ENCODE data around the gene SSRP1.

Gene SSRP1, protein sequence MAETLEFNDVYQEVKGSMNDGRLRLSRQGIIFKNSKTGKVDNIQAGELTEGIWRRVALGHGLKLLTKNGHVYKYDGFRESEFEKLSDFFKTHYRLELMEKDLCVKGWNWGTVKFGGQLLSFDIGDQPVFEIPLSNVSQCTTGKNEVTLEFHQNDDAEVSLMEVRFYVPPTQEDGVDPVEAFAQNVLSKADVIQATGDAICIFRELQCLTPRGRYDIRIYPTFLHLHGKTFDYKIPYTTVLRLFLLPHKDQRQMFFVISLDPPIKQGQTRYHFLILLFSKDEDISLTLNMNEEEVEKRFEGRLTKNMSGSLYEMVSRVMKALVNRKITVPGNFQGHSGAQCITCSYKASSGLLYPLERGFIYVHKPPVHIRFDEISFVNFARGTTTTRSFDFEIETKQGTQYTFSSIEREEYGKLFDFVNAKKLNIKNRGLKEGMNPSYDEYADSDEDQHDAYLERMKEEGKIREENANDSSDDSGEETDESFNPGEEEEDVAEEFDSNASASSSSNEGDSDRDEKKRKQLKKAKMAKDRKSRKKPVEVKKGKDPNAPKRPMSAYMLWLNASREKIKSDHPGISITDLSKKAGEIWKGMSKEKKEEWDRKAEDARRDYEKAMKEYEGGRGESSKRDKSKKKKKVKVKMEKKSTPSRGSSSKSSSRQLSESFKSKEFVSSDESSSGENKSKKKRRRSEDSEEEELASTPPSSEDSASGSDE

DNA sequence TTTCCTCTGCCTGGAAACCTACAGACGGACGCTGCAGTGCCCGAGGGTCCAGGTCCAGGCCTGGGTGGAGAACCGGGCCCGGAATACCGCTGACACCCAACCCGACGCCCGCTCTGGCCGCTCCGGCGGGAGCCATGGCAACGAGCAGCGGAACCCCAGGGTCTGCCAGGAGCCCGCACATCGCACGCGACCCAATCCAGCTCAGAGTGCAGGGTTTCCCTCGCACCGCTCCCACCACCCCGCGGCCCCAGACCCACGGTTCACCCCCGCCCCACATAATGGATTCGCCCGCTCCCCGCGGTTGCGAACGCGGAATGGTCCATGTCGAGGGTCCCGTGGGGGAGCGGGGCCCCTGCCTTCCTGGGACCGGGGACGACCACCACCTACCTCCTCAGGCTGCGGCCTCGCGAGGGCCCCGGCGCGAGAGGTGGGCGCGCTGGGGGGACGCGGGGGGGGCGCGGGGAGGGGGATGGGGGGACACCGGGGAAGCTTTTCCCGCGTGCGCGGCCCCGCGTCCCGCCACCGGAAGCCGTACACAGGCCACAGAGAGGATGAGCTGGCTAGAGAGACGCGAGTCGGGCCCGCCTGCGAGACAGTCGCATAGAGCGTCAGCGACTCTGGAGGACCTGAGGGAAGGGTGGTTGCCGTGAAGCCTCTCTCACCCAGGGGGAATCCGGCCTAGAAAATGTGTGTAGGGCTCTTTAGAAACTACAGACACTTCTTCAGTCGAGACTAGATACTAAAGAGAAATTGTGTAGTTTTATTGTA is at the start of gene SSRP1:
TSS of gene SSRP1 (minus strand) at position 550 of the 768 bp plus-strand sequence. CDS start 771 bp downstream, outside the sequence.
- peaks cover 43% of the 10 kb centered on the region for H3K36me3 ChIP-seq (ENCODE audit: insufficient read depth, low read length)
- H3K4me1 ChIP-seq (ENCODE audit: insufficient read depth, low read length): peaks cover 47% of the 10 kb centered on the region
- H3K9me3 ChIP-seq (ENCODE audit: low read length): no peaks in the 10 kb centered on the region
- H3K4me3 ChIP-seq (ENCODE audit: low read length): peak within 1 kb of the TSS; percentile 93
- no peaks in the 10 kb centered on the region for H3K27me3 ChIP-seq (ENCODE audit: insufficient read depth, low read length)
- H2AFZ ChIP-seq (ENCODE audit: low read depth, low read length): peak within 1 kb of the TSS; percentile 60

GRCh38 chr11:57380975-57381374 is 45.3 kb upstream of the SSRP1 start, which contains the start of gene PRG3:
Gene PRG3, minus strand, starts transcription at chr11:57381150. Its CDS starts 442 bp downstream, at chr11:57380708.
- Histone ChIP-seq H3K4me1 (ENCODE audit: insufficient read depth, low read length) (no peaks in the 10 kb centered on the region), H3K27me3 (ENCODE audit: insufficient read depth, low read length) (peaks cover 2% of the 10 kb centered on the region), H3K9me3 (ENCODE audit: low read length) (no peaks in the 10 kb centered on the region), H3K4me3 (ENCODE audit: low read length) (no peak within 1 kb of the TSS), H2AFZ (ENCODE audit: low read depth, low read length) (no peak within 1 kb of the TSS), H3K36me3 (ENCODE audit: insufficient read depth, low read length) (no peaks in the 10 kb centered on the region)

GRCh38 chr11:57379732-57380131 is 44.0 kb upstream of the SSRP1 start:
- Histone ChIP-seq H3K27me3 (ENCODE audit: insufficient read depth, low read length) (no peaks in the 10 kb centered on the region), H3K4me1 (ENCODE audit: insufficient read depth, low read length) (no peaks in the 10 kb centered on the region), H3K36me3 (ENCODE audit: insufficient read depth, low read length) (no peaks in the 10 kb centered on the region), H2AFZ (ENCODE audit: low read depth, low read length) (no peak overlapping the region), H3K9me3 (ENCODE audit: low read length) (no peaks in the 10 kb centered on the region), H3K4me3 (ENCODE audit: low read length) (no peak overlapping the region)

- no peak overlapping the region for H3K4me3 ChIP-seq (ENCODE audit: low read length)
- no peaks in the 10 kb centered on the region for H3K4me1 ChIP-seq (ENCODE audit: insufficient read depth, low read length)
- peaks cover under 1% of the 10 kb centered on the region for H3K27me3 ChIP-seq (ENCODE audit: insufficient read depth, low read length)
- H3K9me3 ChIP-seq (ENCODE audit: low read length): no peaks in the 10 kb centered on the region
- no peaks in the 10 kb centered on the region for H3K36me3 ChIP-seq (ENCODE audit: insufficient read depth, low read length)
- no peak overlapping the region for H2AFZ ChIP-seq (ENCODE audit: low read depth, low read length)
Observed at GRCh38 chr11:57378186-57378585, 42.5 kb upstream of the SSRP1 start.

- Histone ChIP-seq H3K27me3 (ENCODE audit: insufficient read depth, low read length) (peaks cover 5% of the 10 kb centered on the region), H3K36me3 (ENCODE audit: insufficient read depth, low read length) (no peaks in the 10 kb centered on the region), H3K4me1 (ENCODE audit: insufficient read depth, low read length) (no peaks in the 10 kb centered on the region), H2AFZ (ENCODE audit: low read depth, low read length) (no peak overlapping the region), H3K4me3 (ENCODE audit: low read length) (no peak overlapping the region), H3K9me3 (ENCODE audit: low read length) (no peaks in the 10 kb centered on the region)
Observed at GRCh38 chr11:57377107-57377506, 41.4 kb upstream of the SSRP1 start.

DNA sequence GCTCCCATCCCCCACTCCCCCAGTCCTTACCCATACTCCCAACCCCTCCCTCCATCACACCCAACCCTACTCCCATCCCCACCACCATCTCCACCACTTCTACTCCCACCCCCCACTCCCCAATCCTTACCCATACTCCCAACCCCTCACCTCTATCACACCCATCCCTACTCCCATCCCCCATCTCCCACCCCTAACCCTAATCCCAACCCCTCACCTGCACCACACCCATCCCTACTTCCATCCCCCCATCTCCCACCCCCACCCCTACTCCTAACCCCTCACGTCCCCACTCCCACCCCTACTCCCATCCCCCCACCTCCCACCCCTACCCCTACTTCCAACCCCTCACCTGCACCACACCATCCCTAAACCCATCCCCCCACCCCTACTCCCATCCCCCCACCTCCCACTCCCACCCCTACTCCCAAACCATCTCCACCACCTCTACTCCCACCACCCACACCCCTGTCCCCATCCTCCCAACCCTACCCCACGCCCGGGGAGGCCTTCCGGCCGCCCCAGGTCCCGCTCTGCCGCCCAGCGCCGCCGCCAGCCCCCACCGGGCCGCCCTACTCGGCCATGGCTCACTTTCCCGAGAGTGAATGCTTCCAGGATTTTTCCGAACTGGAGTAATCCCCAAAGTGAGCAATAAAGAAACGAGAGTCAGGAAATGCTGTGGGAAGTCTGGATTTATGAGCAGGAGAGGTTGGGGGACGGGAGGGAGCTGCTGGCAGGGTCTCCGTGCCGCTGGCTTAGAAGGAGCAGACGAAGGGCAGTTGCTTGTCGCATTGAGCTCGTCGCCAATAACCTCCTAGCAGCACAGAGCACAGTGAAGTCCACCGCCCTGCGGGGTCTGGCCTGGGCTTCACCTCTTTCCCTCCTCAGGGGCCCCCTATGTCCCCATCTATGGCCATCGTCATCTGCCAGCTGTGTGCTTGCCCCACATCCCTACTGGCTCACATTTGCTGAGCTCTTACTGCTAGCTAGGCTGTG is 40.7 kb upstream of the SSRP1 start:
- no peaks in the 10 kb centered on the region for H3K4me1 ChIP-seq (ENCODE audit: insufficient read depth, low read length)
- H3K27me3 ChIP-seq (ENCODE audit: insufficient read depth, low read length): peaks cover 5% of the 10 kb centered on the region
- no peak overlapping the region for H2AFZ ChIP-seq (ENCODE audit: low read depth, low read length)
- H3K36me3 ChIP-seq (ENCODE audit: insufficient read depth, low read length): no peaks in the 10 kb centered on the region
- H3K4me3 ChIP-seq (ENCODE audit: low read length): no peak overlapping the region
- no peaks in the 10 kb centered on the region for H3K9me3 ChIP-seq (ENCODE audit: low read length)

DNA sequence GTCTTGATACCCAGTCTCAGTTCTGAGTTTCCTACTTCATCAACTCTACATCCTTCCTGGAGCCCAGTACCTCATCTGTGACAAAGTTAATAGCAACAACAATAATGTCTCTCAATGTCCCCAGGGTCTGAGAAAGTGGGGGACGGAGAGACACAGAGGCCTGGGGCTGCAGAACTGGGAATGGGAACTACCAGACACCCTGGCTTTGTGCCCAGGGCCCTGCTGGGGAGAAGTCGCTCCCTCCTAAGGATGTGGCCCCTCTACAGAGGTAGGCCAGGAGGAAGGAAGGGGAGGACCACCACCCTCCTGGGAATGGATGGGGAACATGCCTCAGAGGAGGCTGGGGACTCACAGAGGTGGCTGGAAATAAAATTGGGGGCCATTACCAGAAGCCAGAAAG is 39.8 kb upstream of the SSRP1 start:
- Histone ChIP-seq H3K4me1 (ENCODE audit: insufficient read depth, low read length) (no peaks in the 10 kb centered on the region), H3K4me3 (ENCODE audit: low read length) (no peak overlapping the region), H3K9me3 (ENCODE audit: low read length) (no peaks in the 10 kb centered on the region), H2AFZ (ENCODE audit: low read depth, low read length) (no peak overlapping the region), H3K36me3 (ENCODE audit: insufficient read depth, low read length) (no peaks in the 10 kb centered on the region), H3K27me3 (ENCODE audit: insufficient read depth, low read length) (peaks cover 5% of the 10 kb centered on the region)

- no peak overlapping the region for H3K4me3 ChIP-seq (ENCODE audit: low read length)
- no peak overlapping the region for H2AFZ ChIP-seq (ENCODE audit: low read depth, low read length)
- H3K4me1 ChIP-seq (ENCODE audit: insufficient read depth, low read length): no peaks in the 10 kb centered on the region
- H3K36me3 ChIP-seq (ENCODE audit: insufficient read depth, low read length): no peaks in the 10 kb centered on the region
- peaks cover 5% of the 10 kb centered on the region for H3K27me3 ChIP-seq (ENCODE audit: insufficient read depth, low read length)
- no peaks in the 10 kb centered on the region for H3K9me3 ChIP-seq (ENCODE audit: low read length)
Observed at GRCh38 chr11:57374966-57375365, 39.3 kb upstream of the SSRP1 start.

DNA sequence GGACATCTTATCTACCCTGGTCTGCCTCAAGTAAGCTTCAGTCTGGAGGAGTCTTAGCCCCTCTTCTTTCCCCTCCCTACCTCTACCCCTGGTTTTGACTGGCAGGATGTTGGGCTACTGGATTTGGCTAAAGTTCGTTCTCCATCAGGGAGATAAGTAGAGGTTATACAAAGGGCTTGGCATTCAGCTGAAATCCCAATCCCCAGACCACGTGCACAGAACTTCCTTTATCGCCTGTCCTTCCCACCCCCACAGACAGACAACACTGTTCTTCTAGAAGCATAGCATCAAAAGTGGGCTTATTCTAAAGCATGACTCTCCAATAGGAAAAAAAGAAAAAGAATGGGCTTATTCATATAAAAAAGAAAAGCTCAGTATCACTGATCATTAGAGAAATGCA is 37.5 kb upstream of the SSRP1 start:
- H3K27me3 ChIP-seq (ENCODE audit: insufficient read depth, low read length): peaks cover 5% of the 10 kb centered on the region

DNA sequence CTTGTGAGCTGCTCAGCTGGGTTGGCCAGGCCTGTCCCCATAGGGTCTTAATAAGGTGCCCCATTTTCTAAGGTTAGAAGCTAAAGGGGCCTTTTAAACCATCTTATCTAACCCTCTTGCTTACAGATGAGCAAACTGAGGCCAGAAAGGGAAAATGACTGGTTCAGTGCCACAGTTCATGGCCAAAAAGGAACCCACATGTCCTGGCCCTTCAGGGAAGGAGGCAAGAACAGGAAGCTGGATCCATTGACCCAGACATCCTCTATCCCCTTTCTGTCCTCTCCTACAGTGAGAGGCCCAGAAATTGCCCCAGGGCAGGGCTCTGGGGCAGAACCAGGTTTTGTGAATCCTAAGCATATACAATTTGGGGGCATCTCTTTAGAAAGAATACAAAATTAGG is 35.2 kb upstream of the SSRP1 start:
- peaks cover 5% of the 10 kb centered on the region for H3K27me3 ChIP-seq (ENCODE audit: insufficient read depth, low read length)
- H3K4me1 ChIP-seq (ENCODE audit: insufficient read depth, low read length): peaks cover under 1% of the 10 kb centered on the region
- no peak overlapping the region for H3K4me3 ChIP-seq (ENCODE audit: low read length)
- no peak overlapping the region for H2AFZ ChIP-seq (ENCODE audit: low read depth, low read length)
- no peaks in the 10 kb centered on the region for H3K36me3 ChIP-seq (ENCODE audit: insufficient read depth, low read length)
- no peaks in the 10 kb centered on the region for H3K9me3 ChIP-seq (ENCODE audit: low read length)

More for the DNA sequence above, 37.5 kb upstream of the SSRP1 start:
- no peaks in the 10 kb centered on the region for H3K36me3 ChIP-seq (ENCODE audit: insufficient read depth, low read length)
- H3K9me3 ChIP-seq (ENCODE audit: low read length): no peaks in the 10 kb centered on the region
- no peak overlapping the region for H2AFZ ChIP-seq (ENCODE audit: low read depth, low read length)
- H3K4me1 ChIP-seq (ENCODE audit: insufficient read depth, low read length): no peaks in the 10 kb centered on the region
- H3K4me3 ChIP-seq (ENCODE audit: low read length): no peak overlapping the region

DNA sequence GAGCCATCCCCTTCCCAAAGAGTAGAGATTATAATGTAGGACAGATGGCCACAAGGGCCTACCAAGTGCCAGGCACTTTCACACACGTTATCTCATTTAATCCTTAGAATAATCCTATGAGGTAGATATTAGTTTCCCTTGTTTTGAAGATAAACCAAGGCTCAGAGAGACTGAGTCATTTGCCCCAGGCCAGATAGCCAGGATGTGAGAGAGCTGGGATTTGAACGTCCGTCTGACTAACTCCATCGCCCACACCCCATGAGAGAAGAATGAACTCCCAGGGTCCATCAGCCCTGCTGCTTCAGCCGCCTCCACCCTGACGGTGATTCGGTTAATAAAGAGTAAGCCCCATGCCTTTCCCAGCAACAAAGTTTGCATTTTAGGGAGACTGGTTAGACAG is 34.6 kb upstream of the SSRP1 start:
- Histone ChIP-seq H3K4me3 (ENCODE audit: low read length) (no peak overlapping the region), H3K27me3 (ENCODE audit: insufficient read depth, low read length) (peaks cover 5% of the 10 kb centered on the region), H3K4me1 (ENCODE audit: insufficient read depth, low read length) (peaks cover 7% of the 10 kb centered on the region), H2AFZ (ENCODE audit: low read depth, low read length) (no peak overlapping the region), H3K9me3 (ENCODE audit: low read length) (no peaks in the 10 kb centered on the region), H3K36me3 (ENCODE audit: insufficient read depth, low read length) (no peaks in the 10 kb centered on the region)

- Histone ChIP-seq H2AFZ (ENCODE audit: low read depth, low read length) (no peak overlapping the region), H3K4me3 (ENCODE audit: low read length) (no peak overlapping the region), H3K36me3 (ENCODE audit: insufficient read depth, low read length) (no peaks in the 10 kb centered on the region), H3K9me3 (ENCODE audit: low read length) (no peaks in the 10 kb centered on the region), H3K27me3 (ENCODE audit: insufficient read depth, low read length) (peaks cover 5% of the 10 kb centered on the region), H3K4me1 (ENCODE audit: insufficient read depth, low read length) (peaks cover 10% of the 10 kb centered on the region)
Observed at GRCh38 chr11:57368845-57369232, 33.1 kb upstream of the SSRP1 start.

All from neuron (in vitro differentiated cells).